MM.1S (cell line): ENCODE measurements around the gene SMG6.

Experiments used
- DNase-seq: peaks from one replicate; pipeline ENCODE4 v3.0.0-alpha.2; 2015
- H2AFZ ChIP-seq: fragments of 300-600 bp; sonication (generic); 2 replicates; pipeline ENCODE4 v1.6.0; 2016; ENCODE audit warnings: antibody characterized with exemption, low read length
- H3F3A ChIP-seq: fragments of 300-600 bp; sonication (generic); 2 replicates; pipeline ENCODE4 v1.6.1; 2016; ENCODE audit warnings: mild to moderate bottlenecking, antibody characterized with exemption, low read length, moderate library complexity, mixed read lengths; ENCODE audit not compliant: insufficient read depth
- H3K27ac ChIP-seq: fragments of 300-600 bp; sonication (generic); 2 replicates; pipeline ENCODE4 v1.5.1; 2016; ENCODE audit warnings: mild to moderate bottlenecking, low read length
- H3K27me3 ChIP-seq: fragments of 300-600 bp; sonication (generic); replicated peaks from 2 replicates; pipeline ENCODE4 v1.6.0; 2016; ENCODE audit warnings: low read length; ENCODE audit not compliant: insufficient read depth
- H3K36me3 ChIP-seq: fragments of 300-600 bp; sonication (generic); replicated peaks from 2 replicates; pipeline ENCODE4 v1.6.1; 2016; ENCODE audit warnings: mild to moderate bottlenecking, low read length, mixed read lengths; ENCODE audit not compliant: insufficient read depth
- H3K4me1 ChIP-seq: fragments of 300-600 bp; sonication (generic); 2 replicates; pipeline ENCODE4 v1.6.1; 2016; ENCODE audit warnings: low read length, mixed read lengths
- H3K4me2 ChIP-seq: fragments of 300-600 bp; sonication (generic); 2 replicates; pipeline ENCODE4 v1.6.0; 2016; ENCODE audit warnings: low read depth, low read length
- H3K4me3 ChIP-seq: fragments of 300-600 bp; sonication (generic); 2 replicates; pipeline ENCODE4 v1.5.1; 2016; ENCODE audit warnings: low read length, mixed read lengths
- H3K79me2 ChIP-seq: fragments of 300-600 bp; sonication (generic); 2 replicates; pipeline ENCODE4 v1.6.1; 2016; ENCODE audit warnings: mixed run types, low read length, mixed read lengths
- H3K9ac ChIP-seq: fragments of 300-600 bp; sonication (generic); 2 replicates; pipeline ENCODE4 v1.6.1; 2016; ENCODE audit warnings: low read length, mixed read lengths
- H3K9me2 ChIP-seq: fragments of 300-600 bp; sonication (generic); replicated peaks from 2 replicates; pipeline ENCODE4 v1.6.1; 2016; ENCODE audit warnings: mild to moderate bottlenecking, low read length, mixed read lengths; ENCODE audit not compliant: insufficient read depth
- H3K9me3 ChIP-seq: fragments of 300-600 bp; sonication (generic); replicated peaks from 2 replicates; pipeline ENCODE4 v1.6.1; 2016; ENCODE audit warnings: mild to moderate bottlenecking, low read length, mixed read lengths; ENCODE audit not compliant: insufficient read depth
- H4K20me1 ChIP-seq: fragments of 300-600 bp; sonication (generic); 2 replicates; pipeline ENCODE4 v1.6.1; 2016; ENCODE audit warnings: mild to moderate bottlenecking, low read length, moderate library complexity, mixed read lengths; ENCODE audit not compliant: insufficient read depth
- CTCF ChIP-seq: fragments of 300-600 bp; sonication (generic); IDR thresholded peaks from 2 replicates; pipeline ENCODE4 v1.5.1; 2016; ENCODE audit warnings: antibody characterized with exemption, low read length, mixed read lengths
- EZH2 ChIP-seq: fragments of 300-600 bp; sonication (generic); optimal IDR thresholded peaks from 2 replicates; pipeline ENCODE3; 2017; ENCODE audit warnings: low read depth, mild to moderate bottlenecking, antibody characterized with exemption, low read length, mixed read lengths
- EZH2phosphoT487 ChIP-seq: fragments of 300-600 bp; sonication (generic); IDR thresholded peaks from 2 replicates; pipeline ENCODE4 v1.6.1; 2018; ENCODE audit warnings: antibody characterized with exemption, low read length

Gene SMG6

GRCh38 chr17:2251098-2251497 is 52.5 kb downstream of the SMG6 start:
- no peaks in the 10 kb centered on the region for H3K36me3 ChIP-seq
- H3K27ac ChIP-seq, result no peak overlapping the region

GRCh38 chr17:2250140-2251095 is 53.2 kb downstream of the SMG6 start:
- H3K9ac ChIP-seq, result no peak overlapping the region
- no peak for DNase-seq
- H3K36me3 ChIP-seq, result no peaks in the 10 kb centered on the region
- H3K4me1 ChIP-seq, result 0 out of 2 replicates have a peak, but pooled peaks cover 6% of the 10 kb centered on the region
- no peak overlapping the region for H3K4me2 ChIP-seq
- H3K79me2 ChIP-seq, result 0 out of 2 replicates have a peak, but pooled peaks cover 11% of the 10 kb centered on the region
- no peaks in the 10 kb centered on the region for H4K20me1 ChIP-seq
- H3K27ac ChIP-seq, result no peak overlapping the region
- H3K9me3 ChIP-seq, result no peaks in the 10 kb centered on the region
- no peak for TF ChIP-seq EZH2phosphoT487
- no peak for TF ChIP-seq EZH2
- no peak for TF ChIP-seq CTCF
- H3K4me3 ChIP-seq, result no peak overlapping the region
- H3K27me3 ChIP-seq, result no peaks in the 10 kb centered on the region
- no peaks in the 10 kb centered on the region for H3F3A ChIP-seq
- H2AFZ ChIP-seq, result no peak overlapping the region
- no peaks in the 10 kb centered on the region for H3K9me2 ChIP-seq

More at GRCh38 chr17:2251098-2251497, 52.5 kb downstream of the SMG6 start:
- Histone ChIP-seq H2AFZ (no peak overlapping the region), H3K4me3 (no peak overlapping the region), H3F3A (no peaks in the 10 kb centered on the region), H3K9ac (no peak overlapping the region), H3K27me3 (no peaks in the 10 kb centered on the region), H3K9me3 (no peaks in the 10 kb centered on the region), H3K4me1 (0 out of 2 replicates have a peak, but pooled peaks cover 6% of the 10 kb centered on the region), H4K20me1 (no peaks in the 10 kb centered on the region), H3K9me2 (no peaks in the 10 kb centered on the region), H3K79me2 (0 out of 2 replicates have a peak, but pooled peaks cover 11% of the 10 kb centered on the region), H3K4me2 (no peak overlapping the region)
- DNase-seq, result no peak
- TF ChIP-seq EZH2 (no peak), CTCF (no peak), EZH2phosphoT487 (no peak)

- no peaks in the 10 kb centered on the region for H3K27me3 ChIP-seq
- H2AFZ ChIP-seq, result no peak overlapping the region
- H3K27ac ChIP-seq, result no peak overlapping the region
- H3K4me2 ChIP-seq, result no peak overlapping the region
- no peak for DNase-seq
- H3K79me2 ChIP-seq, result 0 out of 2 replicates have a peak, but pooled peaks cover 6% of the 10 kb centered on the region
- no peak overlapping the region for H3K4me3 ChIP-seq
- H3K4me1 ChIP-seq, result no peaks in the 10 kb centered on the region
- H3K9me2 ChIP-seq, result no peaks in the 10 kb centered on the region
- no peaks in the 10 kb centered on the region for H4K20me1 ChIP-seq
- H3K9me3 ChIP-seq, result no peaks in the 10 kb centered on the region
- H3K36me3 ChIP-seq, result no peaks in the 10 kb centered on the region
- H3K9ac ChIP-seq, result no peak overlapping the region
- no peaks in the 10 kb centered on the region for H3F3A ChIP-seq
- TF ChIP-seq EZH2 (no peak), EZH2phosphoT487 (no peak), CTCF (no peak)
Measured at GRCh38 chr17:2247005-2247404, 56.6 kb downstream of the SMG6 start.
